Esophagus muscularis mucosa (tissue), 3 donors: ENCODE data around the gene CRYBG2.

ENCODE experiments used
- POLR2A ChIP-seq: fragments of 450-650 bp; IDR thresholded peaks from one replicate; pipeline ENCODE4 v1.6.1; 2017; ENCODE audit warnings: antibody characterized with exemption, moderate library complexity, mild to moderate bottlenecking, low read depth
- TF ChIP-seq, protein P1 (sequence below), 3 experiments: fragments of 200-600 bp in 2 of 3; fragments of 450-650 bp in 1 of 3; sonication (generic) in 2 of 3; IDR thresholded peaks; one replicate each; pipeline ENCODE4 v1.5.1; 2017 to 2019; ENCODE audit warnings: antibody characterized with exemption in 3 of 3, mild to moderate bottlenecking in 2 of 3, moderate library complexity in 1 of 3

DNA sequence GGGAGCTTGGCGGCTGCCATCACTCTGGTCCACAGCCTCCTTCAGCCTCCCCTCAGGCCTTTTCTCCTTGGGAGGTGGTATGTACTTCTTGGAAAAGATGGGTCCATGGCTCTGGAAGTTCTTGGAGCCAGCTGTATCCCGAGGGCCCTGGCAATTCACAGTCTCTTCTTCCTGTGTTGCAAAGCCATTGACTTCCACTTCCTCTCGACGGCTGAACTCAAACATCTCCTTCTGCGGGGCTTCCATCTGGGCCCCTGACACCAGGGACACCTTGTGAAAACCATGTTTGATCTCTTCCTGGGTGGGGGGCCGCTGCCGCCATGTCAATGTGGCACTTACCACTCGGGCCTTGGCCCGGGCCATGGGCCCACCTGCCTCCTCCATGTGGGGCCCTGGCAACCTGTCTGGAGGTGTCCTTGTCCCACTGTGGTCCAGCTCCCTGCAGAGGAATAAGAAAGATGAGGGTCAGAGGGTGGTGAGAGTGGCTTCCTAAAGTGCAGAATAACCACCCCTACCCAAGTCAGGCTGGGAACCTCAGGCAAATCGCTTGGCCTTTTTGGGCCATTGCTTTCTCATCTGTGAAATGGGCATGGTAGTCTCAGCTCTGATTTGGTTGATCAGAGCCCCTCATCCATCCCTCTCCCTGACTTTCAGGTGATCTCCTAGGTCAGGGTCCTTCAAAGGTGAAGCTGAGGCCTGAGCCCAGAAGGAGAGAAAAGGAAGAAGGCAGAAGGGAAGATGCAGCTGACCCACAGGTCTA, 7.5 kb downstream of the CRYBG2 start:
- TF ChIP-seq, protein P1, sequence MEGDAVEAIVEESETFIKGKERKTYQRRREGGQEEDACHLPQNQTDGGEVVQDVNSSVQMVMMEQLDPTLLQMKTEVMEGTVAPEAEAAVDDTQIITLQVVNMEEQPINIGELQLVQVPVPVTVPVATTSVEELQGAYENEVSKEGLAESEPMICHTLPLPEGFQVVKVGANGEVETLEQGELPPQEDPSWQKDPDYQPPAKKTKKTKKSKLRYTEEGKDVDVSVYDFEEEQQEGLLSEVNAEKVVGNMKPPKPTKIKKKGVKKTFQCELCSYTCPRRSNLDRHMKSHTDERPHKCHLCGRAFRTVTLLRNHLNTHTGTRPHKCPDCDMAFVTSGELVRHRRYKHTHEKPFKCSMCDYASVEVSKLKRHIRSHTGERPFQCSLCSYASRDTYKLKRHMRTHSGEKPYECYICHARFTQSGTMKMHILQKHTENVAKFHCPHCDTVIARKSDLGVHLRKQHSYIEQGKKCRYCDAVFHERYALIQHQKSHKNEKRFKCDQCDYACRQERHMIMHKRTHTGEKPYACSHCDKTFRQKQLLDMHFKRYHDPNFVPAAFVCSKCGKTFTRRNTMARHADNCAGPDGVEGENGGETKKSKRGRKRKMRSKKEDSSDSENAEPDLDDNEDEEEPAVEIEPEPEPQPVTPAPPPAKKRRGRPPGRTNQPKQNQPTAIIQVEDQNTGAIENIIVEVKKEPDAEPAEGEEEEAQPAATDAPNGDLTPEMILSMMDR (IDR thresholded peaks at IDR 0.05), result no peak
- no peak for TF ChIP-seq POLR2A
